Activated T-helper 17 cell treated with anti-CD3 and anti-CD28 coated beads, Interleukin-2, amount 50 U/mL, for 72 hours (primary cell): ENCODE data around the gene IL22. TPM values are rescaled to one million over a fixed set of nuclear protein-coding genes. Genes with fewer than 3 reads are reported as not detected.

Experiments used
- ATAC-seq: fragments of 150-1000 bp; cut with Tn5 transposase; replicated peaks from 2 replicates; pipeline ENCODE4 v1.10.0; 2021; ENCODE audit warnings: mild to moderate bottlenecking, moderate library complexity
- H3K27ac Mint-ChIP-seq: one replicate; pipeline ENCODE4 v1.8.0; 2022; ENCODE audit warnings: mixed read lengths
- H3K27me3 Mint-ChIP-seq: one replicate; pipeline ENCODE4 v1.8.0; 2022; ENCODE audit warnings: mixed read lengths
- H3K36me3 Mint-ChIP-seq: one replicate; pipeline ENCODE4 v1.8.0; 2022; ENCODE audit warnings: low read depth, mild to moderate bottlenecking, mixed read lengths
- H3K4me1 Mint-ChIP-seq: one replicate; pipeline ENCODE4 v1.8.0; 2022; ENCODE audit warnings: mixed read lengths
- H3K4me3 Mint-ChIP-seq: one replicate; pipeline ENCODE4 v1.8.0; 2022; ENCODE audit warnings: mild to moderate bottlenecking, mixed read lengths
- H3K9me3 Mint-ChIP-seq: one replicate; pipeline ENCODE4 v1.8.0; 2022; ENCODE audit warnings: mixed read lengths
- total RNA-seq, 2 donors: library from RNA; stranded (reverse); gene quantifications; one replicate each; pipeline ENCODE4 v1.2.3, GENCODE V29; 2022

Gene IL22, protein sequence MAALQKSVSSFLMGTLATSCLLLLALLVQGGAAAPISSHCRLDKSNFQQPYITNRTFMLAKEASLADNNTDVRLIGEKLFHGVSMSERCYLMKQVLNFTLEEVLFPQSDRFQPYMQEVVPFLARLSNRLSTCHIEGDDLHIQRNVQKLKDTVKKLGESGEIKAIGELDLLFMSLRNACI
- 100 to 1,000 TPM in 1 of 2 donors, 10 to 100 TPM in 1; 52.3 to 253 TPM for total RNA-seq

DNA sequence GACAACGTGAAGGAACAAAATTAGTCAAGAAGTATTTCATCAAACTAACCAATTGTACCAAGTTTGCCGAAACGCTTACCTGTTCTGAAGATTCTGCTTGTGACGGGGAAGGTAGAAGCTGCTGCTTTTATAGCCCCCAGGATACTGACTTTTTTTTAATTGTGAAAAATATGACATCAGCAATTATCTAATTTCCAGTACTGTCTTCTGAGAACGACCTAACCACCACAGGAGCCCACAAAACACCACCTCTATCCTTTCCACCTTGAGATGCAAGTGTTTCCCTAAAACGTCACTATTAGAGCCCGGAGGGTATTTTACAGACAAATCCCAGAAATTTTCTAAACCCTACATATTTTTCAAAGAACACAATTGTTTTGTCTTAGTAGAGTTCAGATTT, at the start of gene IL22:
TSS of gene IL22 (minus strand) at position 101 of the 400 bp plus-strand sequence. CDS start 156 bp downstream, outside the sequence.
- no peaks in the 10 kb centered on the region for H3K36me3 Mint-ChIP-seq
- H3K27me3 Mint-ChIP-seq: peaks cover 17% of the 10 kb centered on the region
- H3K4me1 Mint-ChIP-seq: peaks cover 22% of the 10 kb centered on the region
- no peaks in the 10 kb centered on the region for H3K9me3 Mint-ChIP-seq
- ATAC-seq: peak; percentile 25
- peak within 1 kb of the TSS; percentile 59 for H3K4me3 Mint-ChIP-seq
- H3K27ac Mint-ChIP-seq: no peak within 1 kb of the TSS

DNA sequence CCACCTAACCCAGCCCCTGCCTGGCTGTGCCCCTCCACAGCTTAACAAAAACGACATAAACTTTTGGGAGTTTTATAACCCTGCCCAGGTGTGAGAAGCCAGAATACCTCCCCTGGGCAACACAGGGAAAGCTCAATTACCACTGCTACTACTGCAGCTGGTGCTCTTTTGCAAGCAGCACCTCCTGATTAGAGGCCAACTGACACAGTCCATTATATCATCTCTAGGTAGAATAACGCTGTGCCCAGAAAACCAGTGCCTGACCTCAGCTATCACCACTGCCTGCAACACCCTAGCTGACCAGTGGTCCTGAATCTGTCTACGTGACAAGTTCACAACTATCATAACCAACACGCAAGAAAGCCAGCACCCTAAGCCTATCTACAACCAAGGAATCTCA, 44.5 kb upstream of the IL22 start:
- H3K27ac Mint-ChIP-seq: no peak overlapping the region
- H3K36me3 Mint-ChIP-seq: peaks cover 77% of the 10 kb centered on the region
- H3K27me3 Mint-ChIP-seq: no peaks in the 10 kb centered on the region
- no peak overlapping the region for H3K4me3 Mint-ChIP-seq
- no peaks in the 10 kb centered on the region for H3K9me3 Mint-ChIP-seq
- ATAC-seq: no peak
- H3K4me1 Mint-ChIP-seq: peaks cover 12% of the 10 kb centered on the region

DNA sequence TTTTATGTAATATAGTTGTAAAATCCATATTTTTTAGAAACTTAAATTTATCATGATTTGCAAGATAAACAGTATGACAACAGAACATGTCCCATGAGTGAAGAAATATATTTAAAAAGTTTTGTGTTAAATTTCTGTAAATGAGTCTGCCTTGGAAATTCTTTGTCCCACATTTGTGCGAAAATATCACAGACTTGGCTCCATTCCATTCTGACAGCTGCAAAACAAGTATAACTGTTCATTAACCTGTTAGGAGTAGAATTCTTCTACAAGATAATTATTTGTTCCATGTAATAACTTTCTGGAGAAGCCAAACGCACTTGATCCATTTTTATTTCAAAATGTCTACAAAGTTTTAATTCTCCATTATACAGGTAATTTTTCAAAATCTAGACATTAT, 40.8 kb upstream of the IL22 start:
- no peak overlapping the region for H3K4me3 Mint-ChIP-seq
- H3K36me3 Mint-ChIP-seq: peaks cover 40% of the 10 kb centered on the region
- no peak for ATAC-seq
- H3K27me3 Mint-ChIP-seq: no peaks in the 10 kb centered on the region
- H3K27ac Mint-ChIP-seq: no peak overlapping the region
- H3K4me1 Mint-ChIP-seq: peaks cover 40% of the 10 kb centered on the region
- H3K9me3 Mint-ChIP-seq: no peaks in the 10 kb centered on the region

DNA sequence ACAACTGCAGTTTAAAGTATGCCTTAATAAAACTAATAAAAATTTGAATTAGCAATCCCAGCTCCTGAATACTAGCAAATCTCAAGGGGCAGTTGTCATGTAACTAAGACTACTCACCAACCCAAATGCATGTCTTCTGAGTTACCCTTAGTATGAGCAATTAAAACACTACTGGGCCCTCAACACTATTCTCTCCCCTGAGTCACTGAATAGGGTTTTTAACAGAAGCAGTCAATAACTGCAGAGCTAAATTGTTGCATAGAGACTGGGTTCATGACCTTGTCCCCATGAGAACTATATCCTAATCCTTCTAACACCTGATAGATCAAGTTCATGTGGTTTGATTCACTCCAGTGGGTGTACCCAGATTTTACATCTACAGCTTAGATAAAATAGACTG, 39.9 kb upstream of the IL22 start:
- no peaks in the 10 kb centered on the region for H3K9me3 Mint-ChIP-seq
- peaks cover 31% of the 10 kb centered on the region for H3K36me3 Mint-ChIP-seq
- peak overlapping the region; percentile 61 for H3K4me3 Mint-ChIP-seq
- no peaks in the 10 kb centered on the region for H3K27me3 Mint-ChIP-seq
- peak; percentile 20 for ATAC-seq
- peaks cover 40% of the 10 kb centered on the region for H3K4me1 Mint-ChIP-seq
- peak overlapping the region; percentile 94 for H3K27ac Mint-ChIP-seq

DNA sequence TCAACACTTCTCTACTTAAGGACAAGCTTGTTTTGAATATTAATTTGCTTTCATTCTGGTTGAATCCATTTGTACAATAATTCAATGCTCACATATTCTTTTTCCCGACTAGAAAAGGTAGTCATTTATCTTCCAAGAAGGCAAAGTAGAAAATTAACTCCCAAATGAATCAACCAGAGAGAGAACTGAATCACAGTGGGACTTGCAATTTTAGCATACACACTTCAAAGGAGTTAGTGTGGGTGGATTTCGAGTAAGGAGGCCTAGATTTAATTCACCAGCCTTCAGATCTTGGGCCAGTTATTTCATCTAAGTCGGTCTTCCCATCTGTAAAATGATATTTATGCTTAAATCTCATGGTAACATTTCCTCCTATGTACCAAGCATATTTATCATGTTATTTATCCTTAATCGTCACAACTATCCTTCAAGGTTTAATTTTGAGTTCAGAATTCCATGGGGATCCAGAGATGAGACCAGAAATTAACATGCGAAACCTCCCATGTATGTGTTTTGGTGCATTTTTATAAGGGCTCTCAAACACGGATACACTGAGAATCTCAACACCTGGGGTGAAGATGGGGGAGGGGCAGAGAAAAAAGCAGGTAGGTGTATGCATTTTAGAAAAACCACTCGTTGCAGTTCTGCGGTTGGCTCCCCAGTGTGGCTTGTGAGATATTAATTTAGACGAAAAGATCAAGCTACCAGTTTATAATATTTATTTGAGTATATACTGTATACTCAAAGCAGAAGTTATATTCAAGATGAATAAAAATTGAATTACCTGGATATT, 38.9 kb upstream of the IL22 start:
- H3K4me1 Mint-ChIP-seq: peaks cover 39% of the 10 kb centered on the region
- peak overlapping the region; percentile 94 for H3K27ac Mint-ChIP-seq
- peak; percentile 53 for ATAC-seq

DNA sequence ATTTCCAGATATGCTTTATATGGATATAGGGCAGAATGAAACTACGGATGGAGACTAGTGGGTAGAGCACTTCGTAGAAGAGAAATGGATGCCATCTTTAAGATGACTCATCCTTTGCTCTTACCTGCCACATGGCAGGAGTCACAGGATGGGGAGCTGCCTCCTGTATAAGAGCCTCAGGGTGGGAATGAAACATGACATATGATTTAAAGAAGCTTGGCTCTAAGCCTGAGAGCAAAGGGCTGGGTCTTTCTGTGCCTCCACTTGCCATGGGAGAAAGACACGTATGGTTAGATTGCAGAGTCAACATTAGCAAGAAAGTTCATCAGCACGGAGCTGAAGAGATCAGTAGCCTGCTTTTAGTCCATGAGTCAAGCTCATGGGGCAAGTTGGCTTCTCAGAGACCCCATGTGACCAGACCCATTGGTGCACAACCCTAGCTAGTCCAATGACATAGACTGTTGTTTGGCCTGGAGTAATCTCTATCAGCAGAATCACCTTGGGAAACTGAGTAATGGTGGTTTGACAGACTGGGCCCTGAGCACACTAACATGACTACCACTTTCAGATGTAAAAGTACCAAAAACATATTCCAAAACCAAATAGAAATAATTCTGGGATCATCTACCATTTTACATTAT, 38.1 kb upstream of the IL22 start:
- H3K9me3 Mint-ChIP-seq: no peaks in the 10 kb centered on the region
- no peaks in the 10 kb centered on the region for H3K27me3 Mint-ChIP-seq
- H3K4me1 Mint-ChIP-seq: peaks cover 35% of the 10 kb centered on the region
- peak; percentile 74 for ATAC-seq
- H3K27ac Mint-ChIP-seq: peak overlapping the region; percentile 94
- peaks cover 21% of the 10 kb centered on the region for H3K36me3 Mint-ChIP-seq
- H3K4me3 Mint-ChIP-seq: peak overlapping the region; percentile 61

More for the DNA sequence above, 38.9 kb upstream of the IL22 start:
- Mint-ChIP-seq H3K4me3 (peak overlapping the region; percentile 61), H3K36me3 (peaks cover 29% of the 10 kb centered on the region), H3K9me3 (no peaks in the 10 kb centered on the region), H3K27me3 (no peaks in the 10 kb centered on the region)

DNA sequence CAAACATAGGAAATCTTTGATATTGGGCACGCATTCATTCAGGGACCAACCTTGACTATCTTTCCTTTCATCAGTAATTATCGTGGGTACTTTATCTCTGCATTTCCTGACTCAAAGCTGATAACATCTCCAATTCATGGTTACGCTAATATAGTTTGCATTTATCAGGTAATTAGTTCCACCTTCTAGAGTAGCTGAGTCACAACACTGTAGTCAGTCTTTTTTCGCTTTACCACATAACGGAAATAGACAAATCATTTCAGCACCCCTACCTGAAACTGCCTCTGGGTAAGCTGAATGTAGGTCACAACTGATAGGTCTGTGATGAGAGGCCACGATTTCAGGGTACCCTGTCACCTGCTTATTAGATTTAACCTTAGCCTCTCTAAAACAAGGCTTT, 36.7 kb upstream of the IL22 start:
- peak; percentile 82 for ATAC-seq
- Mint-ChIP-seq H3K27ac (peak overlapping the region; percentile 94), H3K9me3 (no peaks in the 10 kb centered on the region), H3K4me3 (peak overlapping the region; percentile 61), H3K27me3 (no peaks in the 10 kb centered on the region), H3K4me1 (peaks cover 35% of the 10 kb centered on the region), H3K36me3 (peaks cover 15% of the 10 kb centered on the region)

DNA sequence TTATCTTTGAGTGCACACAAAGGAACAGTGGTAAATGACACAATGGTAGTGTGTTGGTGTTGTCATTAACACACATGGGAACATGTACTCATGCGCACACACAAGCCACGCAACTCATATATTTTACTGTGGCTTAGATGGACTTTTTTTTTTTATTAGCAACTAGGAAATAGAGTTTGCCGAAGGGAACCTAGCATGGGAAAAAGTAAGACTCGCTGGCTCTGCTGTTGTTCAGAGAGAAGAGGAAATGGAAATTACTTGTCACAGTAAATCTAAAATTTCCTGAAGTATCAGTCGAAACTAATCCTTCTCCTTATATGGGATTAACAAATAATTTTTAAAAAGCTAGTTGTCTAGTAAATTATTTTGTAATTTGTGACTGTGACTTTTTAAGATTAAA, 33.7 kb upstream of the IL22 start:
- no peaks in the 10 kb centered on the region for H3K36me3 Mint-ChIP-seq
- H3K27me3 Mint-ChIP-seq: no peaks in the 10 kb centered on the region
- H3K9me3 Mint-ChIP-seq: no peaks in the 10 kb centered on the region
- H3K4me1 Mint-ChIP-seq: peaks cover 23% of the 10 kb centered on the region
- H3K4me3 Mint-ChIP-seq: no peak overlapping the region
- no peak for ATAC-seq
- H3K27ac Mint-ChIP-seq: no peak overlapping the region

DNA sequence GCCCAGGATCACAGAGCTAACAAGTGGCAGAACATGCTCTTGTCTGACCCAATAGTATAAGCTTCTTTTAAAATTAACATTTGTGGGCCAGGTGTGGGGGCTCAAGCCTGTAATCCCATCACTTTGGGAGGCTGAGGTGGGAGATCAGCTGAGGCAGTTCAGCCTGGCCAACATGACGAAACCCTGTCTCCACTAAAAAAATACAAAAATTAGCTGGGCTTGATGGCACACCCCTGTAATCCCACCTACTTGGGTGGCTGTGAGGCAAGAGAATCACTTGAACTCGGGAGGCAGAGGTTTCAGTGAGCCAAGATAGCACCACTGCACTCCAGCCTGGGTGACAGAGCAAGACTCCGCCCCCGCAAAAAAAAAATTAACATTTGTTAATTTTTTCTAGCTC, 33.0 kb upstream of the IL22 start:
- peaks cover 22% of the 10 kb centered on the region for H3K4me1 Mint-ChIP-seq
- no peaks in the 10 kb centered on the region for H3K9me3 Mint-ChIP-seq
- no peaks in the 10 kb centered on the region for H3K27me3 Mint-ChIP-seq
- no peak overlapping the region for H3K27ac Mint-ChIP-seq
- ATAC-seq: no peak
- H3K4me3 Mint-ChIP-seq: no peak overlapping the region
- H3K36me3 Mint-ChIP-seq: no peaks in the 10 kb centered on the region

DNA sequence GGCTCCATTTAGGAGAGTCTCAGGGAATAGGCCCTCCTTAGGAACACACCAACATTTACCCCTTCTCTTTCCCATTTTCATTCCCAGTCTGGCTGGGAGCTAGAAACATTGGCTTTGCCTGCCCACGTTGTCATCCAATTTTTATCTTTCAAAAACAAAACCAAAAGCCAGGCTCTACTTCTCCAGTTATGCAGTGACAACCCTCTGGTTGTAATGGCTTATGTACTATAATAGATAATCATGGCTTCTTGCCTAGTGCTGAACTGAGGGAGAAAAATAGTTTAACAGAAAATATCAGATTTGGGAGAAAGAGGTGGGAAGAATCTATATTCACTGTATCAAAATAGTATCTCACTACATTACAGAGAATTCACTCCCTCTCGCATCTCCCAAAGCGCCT, 32.1 kb upstream of the IL22 start:
- Mint-ChIP-seq H3K9me3 (no peaks in the 10 kb centered on the region), H3K4me3 (no peak overlapping the region), H3K27ac (no peak overlapping the region), H3K4me1 (peaks cover 22% of the 10 kb centered on the region), H3K36me3 (no peaks in the 10 kb centered on the region), H3K27me3 (no peaks in the 10 kb centered on the region)
- ATAC-seq: no peak

DNA sequence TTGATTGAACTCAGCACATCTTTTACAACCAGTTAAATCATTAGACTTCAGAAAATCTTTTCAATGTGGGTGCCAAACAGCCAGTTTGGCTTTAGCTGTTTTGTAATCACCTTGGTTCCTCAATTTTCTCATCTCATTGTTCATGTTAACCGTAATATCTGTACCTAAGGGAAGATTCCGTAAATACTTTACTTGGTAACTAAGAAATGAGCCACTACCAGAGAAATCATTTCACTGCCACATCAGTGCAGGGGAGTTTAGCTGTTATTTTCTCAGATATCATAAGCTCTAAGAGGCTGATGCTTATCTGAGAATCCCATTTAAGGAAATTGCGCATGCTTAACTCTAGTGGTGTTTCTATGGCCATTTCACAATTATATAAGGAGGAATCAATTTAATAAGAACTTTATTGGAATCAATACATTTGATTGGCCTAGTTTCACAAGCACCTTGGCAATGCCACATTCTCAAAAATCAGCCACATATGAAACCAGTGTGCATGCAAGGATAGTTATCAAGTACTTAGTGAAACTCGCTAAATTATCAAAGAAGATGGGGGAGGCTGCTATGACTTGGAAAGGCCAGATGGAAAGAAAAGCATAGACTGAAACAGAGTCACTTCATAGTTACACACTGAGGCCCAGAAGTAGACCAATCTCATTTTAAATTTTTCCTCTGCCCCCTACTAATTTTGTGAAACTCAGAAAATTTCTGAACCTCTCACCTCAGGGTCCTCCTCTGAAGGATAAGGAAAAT, 28.1 kb upstream of the IL22 start:
- Mint-ChIP-seq H3K4me1 (peaks cover 32% of the 10 kb centered on the region), H3K9me3 (no peaks in the 10 kb centered on the region), H3K36me3 (no peaks in the 10 kb centered on the region), H3K27me3 (no peaks in the 10 kb centered on the region), H3K4me3 (peak overlapping the region; percentile 33), H3K27ac (peak overlapping the region; percentile 86)
- ATAC-seq: peak; percentile 53

DNA sequence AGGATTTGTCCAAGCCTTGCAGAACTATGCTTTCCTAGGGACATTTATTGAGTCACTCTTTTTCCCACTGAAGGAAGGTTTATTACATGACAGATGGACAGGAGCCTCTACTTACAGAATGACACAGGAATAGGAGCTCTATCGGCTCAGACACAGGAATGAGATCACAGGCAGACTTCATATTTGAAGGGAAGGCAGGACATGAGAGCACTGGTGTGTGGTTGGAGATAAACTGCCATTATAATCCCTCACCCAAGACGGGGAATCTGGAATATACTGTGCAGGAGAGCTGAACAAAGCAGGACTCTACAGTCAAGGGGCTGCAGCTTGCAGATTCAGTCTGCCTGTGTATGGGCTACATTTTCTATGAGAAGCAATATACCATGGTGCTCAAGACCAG, 26.8 kb upstream of the IL22 start:
- Mint-ChIP-seq H3K4me1 (peaks cover 38% of the 10 kb centered on the region), H3K4me3 (no peak overlapping the region), H3K27ac (peak overlapping the region; percentile 86), H3K36me3 (no peaks in the 10 kb centered on the region), H3K9me3 (no peaks in the 10 kb centered on the region), H3K27me3 (no peaks in the 10 kb centered on the region)
- no peak for ATAC-seq

DNA sequence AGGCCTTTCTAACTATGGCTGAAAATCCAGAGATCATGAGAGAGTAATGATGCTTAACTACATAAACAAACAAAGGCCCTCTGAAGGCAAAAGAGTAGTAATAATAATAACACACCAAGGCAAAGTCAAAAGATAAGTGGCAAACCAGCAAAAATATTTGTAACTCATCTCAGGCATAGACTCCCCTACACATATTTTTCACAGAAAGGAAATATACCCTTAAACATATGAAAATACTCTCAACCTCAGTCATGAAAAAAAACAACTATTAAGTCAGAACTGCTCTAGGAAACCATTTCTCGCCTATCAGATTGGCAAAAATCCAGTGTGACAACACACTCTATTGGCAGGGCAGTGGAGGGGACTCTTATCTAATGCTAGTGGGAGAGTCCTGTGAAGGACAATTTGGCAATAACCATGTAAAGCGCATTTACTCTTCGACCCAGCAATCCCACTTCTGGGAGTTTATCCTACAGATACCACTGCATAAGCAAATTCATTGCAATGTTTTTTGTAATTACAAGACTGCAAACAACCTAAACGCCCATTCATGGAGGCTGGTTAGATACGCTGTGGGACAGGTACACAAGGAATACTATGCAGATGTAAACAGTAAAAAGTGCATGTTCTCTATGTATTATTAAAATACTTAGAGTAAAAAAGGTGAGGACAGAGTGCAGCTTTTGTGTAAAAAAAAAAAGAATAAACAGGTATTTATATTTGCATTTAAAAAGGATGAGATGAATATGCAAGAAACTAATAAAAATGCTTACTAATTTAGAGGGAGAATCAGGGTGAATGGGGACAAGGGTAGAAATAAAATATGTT, 26.0 kb upstream of the IL22 start:
- Mint-ChIP-seq H3K36me3 (no peaks in the 10 kb centered on the region), H3K4me1 (peaks cover 38% of the 10 kb centered on the region)

More for the DNA sequence above, 26.0 kb upstream of the IL22 start:
- Mint-ChIP-seq H3K4me3 (peak overlapping the region; percentile 12), H3K27me3 (no peaks in the 10 kb centered on the region), H3K9me3 (no peaks in the 10 kb centered on the region), H3K27ac (peak overlapping the region; percentile 3)
- ATAC-seq: peak; percentile 8
